ENCODE measurements around the gene AGAP6.
"Not testable (repeated sequence)": the region's sequence is repeated elsewhere in the genome, so short reads cannot be mapped to it uniquely, and the experiment has no call there.

AGAP6 gene

DNA sequence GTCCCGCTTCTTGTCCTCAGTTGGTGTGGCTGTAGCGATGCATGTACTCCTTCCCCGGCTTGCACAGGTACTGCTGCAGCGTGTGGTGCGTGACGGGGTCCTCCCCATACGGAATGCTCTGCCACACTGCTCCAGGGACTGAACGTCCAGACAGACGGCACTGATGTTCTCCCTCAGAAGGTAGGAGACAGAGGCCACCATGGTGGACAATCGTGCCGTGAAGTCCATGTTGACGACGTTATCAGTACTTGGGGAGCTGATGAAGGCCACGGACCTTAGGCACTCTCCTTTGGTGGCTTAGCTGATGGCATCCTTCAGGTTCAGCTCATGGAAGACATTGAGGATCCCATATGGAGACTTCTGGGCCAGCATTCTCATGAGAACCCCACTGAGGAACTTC, 37.4 kb downstream of the AGAP6 start:
- DNase-seq (ENCODE audit: low spot score) = no peak

DNA sequence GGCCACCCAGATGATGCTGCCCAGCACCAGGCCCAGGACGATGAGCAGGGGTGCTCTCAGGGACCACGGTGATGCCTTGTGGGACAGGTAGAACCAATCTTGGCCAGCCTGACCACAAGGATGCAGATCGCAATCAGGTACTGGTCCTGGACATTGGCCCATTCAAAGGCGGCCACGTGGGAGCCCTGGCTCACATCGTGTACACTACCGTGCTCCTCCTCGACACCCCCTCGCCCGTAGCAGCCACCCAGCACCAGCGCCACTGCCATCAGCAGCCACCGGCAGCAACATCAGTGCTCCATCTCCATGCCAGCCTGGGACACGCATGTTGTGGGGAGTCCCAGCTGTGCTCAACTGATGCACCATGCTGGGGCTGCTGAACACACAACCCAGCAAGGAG, 39.0 kb downstream of the AGAP6 start:
- DNase-seq (ENCODE audit: low spot score) = no peak

DNA sequence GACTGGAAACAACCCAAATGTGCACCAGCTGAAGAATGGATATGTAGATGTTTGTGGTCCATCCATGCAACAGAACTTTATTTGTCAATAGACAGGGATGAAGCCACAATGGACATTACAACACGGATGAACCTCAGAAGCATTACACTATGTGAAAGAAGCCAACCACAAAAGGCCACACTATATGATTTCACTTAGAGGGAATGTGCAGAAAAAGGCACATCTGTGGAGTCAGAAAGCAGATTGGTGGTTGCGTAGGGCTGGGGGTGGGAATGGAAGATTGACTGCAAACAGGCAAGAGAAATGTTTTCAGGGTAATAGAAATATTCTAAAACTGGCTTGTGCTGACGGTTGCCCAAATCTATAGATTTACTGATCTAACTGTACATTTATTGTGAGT, 45.3 kb downstream of the AGAP6 start:
- no peak for DNase-seq (ENCODE audit: low spot score)

DNA sequence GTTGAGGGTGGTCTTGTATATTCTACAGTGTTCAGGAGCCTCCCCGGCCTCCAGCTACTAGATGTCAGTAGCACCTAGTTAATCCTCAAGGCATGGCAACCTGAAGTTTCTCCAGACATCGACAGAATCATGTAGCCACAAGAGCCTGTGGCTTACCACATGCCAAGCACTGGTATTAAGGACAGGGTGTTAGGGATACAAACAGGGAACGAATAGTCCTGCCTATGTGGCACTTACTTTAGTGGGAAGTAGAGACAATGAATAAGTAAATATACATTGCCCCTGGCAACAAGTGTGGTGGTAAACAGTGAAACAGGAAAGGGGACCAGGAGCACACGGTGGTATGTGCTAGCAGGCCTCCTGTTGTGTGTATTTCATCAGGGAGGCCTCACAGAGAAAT, 47.1 kb downstream of the AGAP6 start:
- not testable (repeated sequence) for DNase-seq (ENCODE audit: low spot score)

DNA sequence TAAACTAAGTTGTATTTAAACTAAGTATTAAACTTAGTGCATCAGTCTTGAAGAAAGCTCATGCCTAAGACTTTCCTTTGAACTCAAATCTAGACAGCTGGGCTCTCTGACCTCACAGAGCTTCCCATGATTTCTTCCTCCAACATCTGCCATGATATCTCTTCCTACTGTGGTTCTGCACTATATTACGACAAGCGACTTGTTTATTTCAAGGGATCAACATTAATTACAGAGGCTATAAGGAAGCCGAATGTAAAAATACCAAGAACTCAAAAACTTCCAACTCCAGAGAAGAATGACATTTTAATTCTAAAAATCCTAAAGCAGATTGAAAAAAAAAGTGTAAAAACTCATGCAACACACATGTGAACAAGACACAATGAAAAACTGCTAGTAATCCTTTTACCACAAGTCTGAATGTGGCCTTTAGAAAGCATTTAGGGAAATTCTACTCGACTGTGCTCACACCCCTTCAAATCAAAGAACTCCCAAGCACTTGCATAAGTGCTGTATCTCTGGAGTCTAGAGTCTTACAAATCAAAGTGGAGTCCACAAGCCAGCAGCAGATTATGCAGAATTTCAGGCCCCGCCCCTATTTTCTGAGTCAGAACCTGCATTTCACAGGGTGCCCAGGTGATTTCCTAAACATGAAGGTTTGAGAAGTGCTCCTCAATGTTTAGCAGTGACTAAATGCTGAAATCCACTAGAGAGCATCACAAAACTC, 56.9 kb downstream of the AGAP6 start:
- no peak for DNase-seq (ENCODE audit: low spot score)

DNA sequence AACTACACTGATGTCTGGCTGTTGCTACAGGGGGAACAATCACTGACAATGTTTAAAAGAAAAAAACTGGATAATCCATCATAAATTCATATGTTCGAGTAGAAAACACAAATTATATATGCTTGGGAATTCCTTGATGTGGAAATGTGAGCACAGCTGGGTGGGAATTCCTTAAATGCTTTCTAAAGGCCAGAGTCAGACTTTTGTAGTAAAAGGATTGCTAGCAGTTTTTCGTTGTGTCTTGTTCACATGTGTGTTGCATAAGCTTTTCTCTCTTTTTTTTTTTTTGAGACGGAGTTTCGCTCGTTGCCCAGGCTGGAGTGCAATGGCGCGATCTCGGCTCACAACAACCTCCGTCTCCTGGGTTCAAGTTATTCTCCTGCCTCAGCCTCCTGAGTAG, 58.3 kb downstream of the AGAP6 start:
- not testable (repeated sequence) for DNase-seq (ENCODE audit: low spot score)

DNA sequence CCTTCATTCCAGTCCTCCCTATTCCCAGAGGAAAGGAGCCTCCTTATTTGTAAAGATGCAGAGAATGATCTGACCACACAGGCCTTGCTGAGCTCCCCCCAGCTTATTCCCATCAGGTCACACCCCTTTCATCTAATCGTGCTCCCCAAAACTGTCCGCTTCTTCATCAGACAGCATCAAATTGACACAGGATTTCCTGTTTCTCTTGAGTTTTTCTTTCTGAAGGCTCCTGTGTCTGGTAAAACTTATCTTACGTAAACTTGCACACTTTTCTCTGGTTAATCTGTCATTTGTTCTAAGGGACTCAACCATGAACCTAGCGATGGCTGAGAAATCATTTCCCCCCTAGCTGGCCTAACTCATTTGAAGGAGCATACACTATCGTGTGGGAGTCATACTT, 59.4 kb downstream of the AGAP6 start:
- not testable (repeated sequence) for DNase-seq (ENCODE audit: low spot score)

DNA sequence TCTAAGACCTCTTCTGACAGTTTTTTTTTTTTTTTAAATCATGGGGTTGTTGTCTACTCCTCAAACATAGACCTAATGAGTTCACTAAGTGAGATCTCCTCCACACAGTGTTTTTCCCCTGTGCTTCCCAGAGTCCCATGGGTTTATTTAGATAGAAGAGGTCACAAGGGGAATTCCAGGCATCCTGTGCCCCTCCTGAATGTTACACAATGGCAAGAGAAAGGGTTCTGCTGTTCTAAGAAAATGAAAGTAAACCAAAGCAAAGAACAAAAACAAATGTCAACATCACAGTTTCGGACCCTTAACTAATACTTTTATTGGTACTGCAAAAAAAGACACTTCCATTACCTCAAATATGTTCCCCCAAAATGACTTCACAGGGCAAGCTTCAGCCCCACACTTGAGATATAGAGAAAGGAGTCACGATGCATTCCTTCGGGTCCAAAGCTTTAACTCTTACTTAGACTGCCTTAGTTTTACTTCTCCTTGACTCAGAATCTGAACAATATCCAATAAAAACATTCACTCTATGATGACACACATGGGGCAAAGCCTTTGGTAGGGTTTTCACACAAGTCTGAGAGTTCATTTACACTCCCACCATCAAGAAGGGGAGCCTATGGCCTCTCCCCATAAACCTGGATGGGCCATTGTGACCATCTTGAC, 63.9 kb downstream of the AGAP6 start:
- peak; percentile 6 for DNase-seq (ENCODE audit: low spot score)

DNA sequence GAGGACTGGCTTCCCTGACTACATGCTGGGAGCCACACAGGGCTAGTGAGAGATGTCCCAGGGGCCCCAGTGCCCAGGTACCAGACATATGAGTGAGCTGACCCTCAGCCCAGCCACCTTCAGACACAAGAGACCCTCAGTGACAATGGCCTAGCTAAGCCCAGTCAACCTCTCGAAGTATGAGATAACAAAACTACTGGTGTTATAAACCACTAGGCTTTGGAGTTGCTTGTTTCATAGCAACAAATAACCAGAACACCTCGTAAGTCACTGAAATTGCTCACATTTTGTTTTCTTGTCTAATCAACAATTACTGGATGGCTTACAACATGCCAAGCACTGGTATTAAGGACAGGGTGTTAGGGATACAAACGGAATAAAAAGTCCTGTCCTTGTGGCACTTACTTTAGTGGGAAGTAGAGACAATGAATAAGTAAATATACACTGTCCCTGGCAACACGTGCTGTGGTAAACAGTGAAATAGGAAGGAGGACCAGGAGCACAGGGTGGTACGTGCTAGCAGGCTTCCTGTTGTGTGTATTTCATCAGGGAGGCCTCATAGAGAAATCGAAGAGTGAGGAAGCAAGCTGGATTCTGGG, 64.7 kb downstream of the AGAP6 start:
- not testable (repeated sequence) for DNase-seq (ENCODE audit: low spot score)

DNA sequence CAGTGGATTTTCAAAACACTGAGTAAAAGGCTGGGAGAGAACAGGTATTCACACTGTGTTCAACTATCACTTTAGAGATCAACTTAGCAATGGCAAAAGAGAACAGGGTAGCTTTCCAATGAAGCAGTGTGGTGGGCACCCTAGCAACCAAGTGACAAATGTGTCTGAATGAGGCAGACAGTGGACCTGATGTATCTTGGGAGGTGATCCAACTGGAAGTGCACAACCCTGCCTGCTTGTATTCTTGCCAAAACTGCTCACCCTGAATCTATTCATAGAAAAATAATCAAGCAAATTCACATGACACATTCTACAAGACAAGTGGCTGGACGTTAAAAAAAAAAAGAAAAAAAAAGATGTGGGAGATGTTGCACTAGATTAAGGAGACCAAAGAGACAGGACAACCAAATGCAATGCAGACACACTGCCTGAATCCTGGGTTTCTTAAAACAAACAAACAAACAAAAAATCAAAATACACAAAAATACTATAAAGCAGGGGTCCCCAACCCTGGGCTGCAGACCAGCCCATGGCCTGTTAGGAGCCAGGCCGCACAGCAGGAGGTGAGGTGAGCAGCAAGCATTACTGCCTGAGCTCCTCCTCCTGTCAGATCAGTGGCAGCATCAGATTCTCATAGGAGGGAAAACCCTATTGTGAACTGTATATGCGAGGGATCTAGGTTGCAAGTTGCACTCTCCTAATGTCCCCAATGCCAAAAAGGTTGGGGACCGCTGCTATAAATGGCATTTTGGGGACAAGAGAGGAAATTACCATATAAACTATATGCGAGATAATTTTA, 67.5 kb downstream of the AGAP6 start:
- DNase-seq (ENCODE audit: low spot score) = not testable (repeated sequence)

DNA sequence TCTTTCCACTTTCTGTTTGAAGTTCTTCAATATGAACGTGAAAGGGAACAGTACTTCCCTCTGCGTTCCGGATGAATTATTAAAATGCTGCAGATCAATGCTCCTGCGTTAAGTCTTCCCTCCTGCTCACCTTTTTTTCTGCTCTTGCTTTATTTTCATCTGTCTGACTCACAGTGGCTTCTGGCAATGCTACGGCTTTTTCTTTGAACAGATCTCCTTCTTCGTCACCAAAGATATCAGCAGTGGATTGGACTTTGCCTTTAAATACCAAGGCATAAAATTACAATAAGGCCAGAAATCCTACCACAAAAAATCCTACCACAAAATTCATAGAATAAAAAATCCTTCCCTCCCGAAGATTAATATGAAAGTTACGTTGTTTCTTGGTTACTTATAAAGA, 68.4 kb downstream of the AGAP6 start:
- DNase-seq (ENCODE audit: low spot score) = not testable (repeated sequence)

DNA sequence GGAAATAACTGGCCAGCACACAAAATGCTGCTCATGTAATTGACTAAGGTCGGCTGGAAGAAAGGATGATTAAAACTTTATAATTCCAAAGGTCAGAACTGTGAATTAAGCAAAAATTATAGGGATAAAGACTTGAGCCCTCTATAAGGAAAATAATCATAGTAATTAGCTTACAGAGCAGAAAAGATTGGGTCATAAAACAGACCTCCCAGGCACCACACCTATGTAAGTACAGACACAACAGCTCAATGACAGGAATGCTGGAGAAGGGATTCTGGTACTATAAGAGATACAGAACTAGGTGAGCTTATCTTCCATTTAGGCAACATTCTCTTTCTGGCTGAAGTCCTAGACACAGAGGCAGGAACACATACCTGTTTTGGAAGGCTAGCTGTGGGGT, 70.5 kb downstream of the AGAP6 start:
- not testable (repeated sequence) for DNase-seq (ENCODE audit: low spot score)

DNA sequence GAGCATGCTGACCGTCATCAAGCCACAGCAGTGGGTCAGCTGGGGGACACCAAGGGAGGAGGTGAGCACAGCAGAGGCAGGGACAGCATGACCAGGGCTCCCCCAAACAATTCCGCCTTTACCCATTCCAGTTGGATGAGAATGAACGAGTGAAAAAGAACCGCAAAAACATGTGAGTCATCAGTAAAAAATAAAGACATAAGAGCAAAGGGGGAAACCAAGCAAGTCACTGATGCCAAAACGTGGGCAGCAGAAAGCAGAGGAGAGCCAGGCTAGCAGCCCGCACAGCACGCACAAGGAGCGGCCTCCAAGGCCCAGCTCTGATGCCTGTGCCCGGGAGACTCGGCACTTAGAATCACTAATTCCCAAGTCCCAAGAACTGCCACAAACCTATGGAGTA, 71.7 kb downstream of the AGAP6 start:
- DNase-seq (ENCODE audit: low spot score) = not testable (repeated sequence)

Data from HuH-7.5 (cell line).